HEK293 (cell line): ENCODE measurements around the gene GUSB.
"Not testable (repeated sequence)": the region's sequence is repeated elsewhere in the genome, so short reads cannot be mapped to it uniquely, and the experiment has no call there.

Experiments
- CTCF ChIA-PET: fragments of 350-600 bp; formaldehyde crosslinking; extraction: SDS; loops from one replicate; lab custom pipeline; 2021; ENCODE audit warnings: antibody characterized with exemption; lab: Yijun Ruan, JAX
- POLR2A ChIA-PET: fragments of 300-600 bp; formaldehyde crosslinking; extraction: SDS; loops from one replicate; lab custom pipeline; 2020; ENCODE audit warnings: antibody characterized with exemption, inconsistent platforms; lab: Yijun Ruan, JAX
- H3K27ac ChIP-seq: fragments of 200-500 bp; sonication (Bioruptor generic); 2 replicates; pipeline ENCODE4 v1.5.1; 2014; ENCODE audit warnings: low read depth, low read length, control low read depth, inconsistent platforms; ENCODE audit errors: extremely low read depth
- H3K36me3 ChIP-seq, 2 experiments: fragments of 200-500 bp in 1 of 2; sonication (Bioruptor generic) in 1 of 2; 1 replicate in 1 of 2; 2 replicates in 1 of 2; pipeline ENCODE4 v1.5.1; 2014 to 2017; ENCODE audit warnings: inconsistent platforms in 2 of 2, low read length in 2 of 2; ENCODE audit not compliant: control insufficient read depth in 2 of 2, insufficient read depth in 1 of 2
- H3K4me1 ChIP-seq: fragments of 200-500 bp; sonication (Bioruptor generic); 2 replicates; pipeline ENCODE4 v1.5.1; 2014; ENCODE audit warnings: mild to moderate bottlenecking, low read length, inconsistent platforms; ENCODE audit not compliant: control insufficient read depth, insufficient read depth
- H3K4me3 ChIP-seq: 2 replicates; pipeline ENCODE4 v1.5.1; 2011; ENCODE audit warnings: low read depth, mild to moderate bottlenecking, control low read depth, low read length, moderate library complexity
- H3K9me3 ChIP-seq: fragments of 200-500 bp; sonication (Bioruptor generic); 2 replicates; pipeline ENCODE4 v1.5.1; 2014; ENCODE audit warnings: low read depth, low read length, inconsistent platforms; ENCODE audit not compliant: control insufficient read depth, insufficient read depth
- GLI2 ChIP-seq: fragments of 450-650 bp; formaldehyde crosslinking; IDR thresholded peaks from 2 replicates; pipeline ENCODE4; 2017; ENCODE audit warnings: missing biosample characterization, missing genetic modification characterization, low read depth, borderline replicate concordance
- MEIS1 ChIP-seq: sonication (generic); formaldehyde crosslinking; IDR thresholded peaks from 2 replicates; pipeline ENCODE4 v1.8.1; 2022; ENCODE audit warnings: missing genetic modification reagents, mild to moderate bottlenecking, borderline replicate concordance
- MZF1 ChIP-seq: fragments of 450-650 bp; formaldehyde crosslinking; IDR thresholded peaks from 2 replicates; pipeline ENCODE4 v1.5.1; 2017; ENCODE audit warnings: missing biosample characterization, missing genetic modification characterization, borderline replicate concordance
- RBAK ChIP-seq: fragments of 450-650 bp; formaldehyde crosslinking; IDR thresholded peaks from 2 replicates; pipeline ENCODE4 v1.5.1; 2016; ENCODE audit warnings: missing biosample characterization, missing genetic modification characterization
- SCRT2 ChIP-seq: fragments of 450-650 bp; formaldehyde crosslinking; IDR thresholded peaks from 2 replicates; pipeline ENCODE4 v1.5.1; 2016; ENCODE audit warnings: missing biosample characterization, missing genetic modification characterization
- WT1 ChIP-seq: fragments of 450-650 bp; formaldehyde crosslinking; IDR thresholded peaks from 2 replicates; pipeline ENCODE4 v1.5.1; 2016; ENCODE audit warnings: missing biosample characterization, missing genetic modification characterization
- ZBTB21 ChIP-seq: fragments of 450-650 bp; formaldehyde crosslinking; IDR thresholded peaks from 2 replicates; pipeline ENCODE4 v1.5.1; 2017; ENCODE audit warnings: missing biosample characterization, missing genetic modification characterization
- ZFP3 ChIP-seq: fragments of 450-650 bp; formaldehyde crosslinking; IDR thresholded peaks from 2 replicates; pipeline ENCODE4 v1.5.1; 2016; ENCODE audit warnings: low read depth, missing biosample characterization, missing genetic modification characterization
- ZNF114 ChIP-seq: fragments of 450-650 bp; formaldehyde crosslinking; IDR thresholded peaks from 2 replicates; pipeline ENCODE4 v1.5.0; 2017; ENCODE audit warnings: missing biosample characterization, missing genetic modification characterization
- ZNF16 ChIP-seq: fragments of 450-650 bp; formaldehyde crosslinking; IDR thresholded peaks from 2 replicates; pipeline ENCODE4 v1.5.1; 2016; ENCODE audit warnings: low read depth, missing biosample characterization, missing genetic modification characterization
- ZNF184 ChIP-seq: fragments of 450-650 bp; IDR thresholded peaks from 2 replicates; pipeline ENCODE4 v1.5.1; 2018; ENCODE audit warnings: missing biosample characterization, mild to moderate bottlenecking, missing genetic modification characterization
- ZNF214 ChIP-seq: fragments of 450-650 bp; formaldehyde crosslinking; IDR thresholded peaks from 2 replicates; pipeline ENCODE4 v1.5.1; 2017; ENCODE audit warnings: missing biosample characterization, mild to moderate bottlenecking, missing genetic modification characterization, borderline replicate concordance
- ZNF670 ChIP-seq: fragments of 450-650 bp; formaldehyde crosslinking; IDR thresholded peaks from 2 replicates; pipeline ENCODE4 v1.5.1; 2016; ENCODE audit warnings: missing biosample characterization, missing genetic modification characterization, low read depth
- ZNF785 ChIP-seq: fragments of 450-650 bp; formaldehyde crosslinking; IDR thresholded peaks from 2 replicates; pipeline ENCODE4 v1.5.1; 2016; ENCODE audit warnings: missing biosample characterization, missing genetic modification characterization
- TF ChIP-seq, protein P1 (sequence below): fragments of 450-650 bp; formaldehyde crosslinking; IDR thresholded peaks from 2 replicates; pipeline ENCODE4 v1.5.1; 2017; ENCODE audit warnings: missing biosample characterization, mild to moderate bottlenecking, missing genetic modification characterization, moderate library complexity
- TF ChIP-seq, protein P2 (sequence below): fragments of 450-650 bp; formaldehyde crosslinking; IDR thresholded peaks from 2 replicates; pipeline ENCODE4 v1.5.1; 2016; ENCODE audit warnings: missing biosample characterization, missing genetic modification characterization
- TF ChIP-seq, protein P3 (sequence below): fragments of 450-650 bp; formaldehyde crosslinking; IDR thresholded peaks from 2 replicates; pipeline ENCODE4 v1.5.1; 2016; ENCODE audit warnings: missing biosample characterization, missing genetic modification characterization, borderline replicate concordance
- TF ChIP-seq, protein P4 (sequence below): fragments of 450-650 bp; IDR thresholded peaks from 2 replicates; pipeline ENCODE4 v1.5.1; 2018; ENCODE audit warnings: missing biosample characterization, mild to moderate bottlenecking, missing genetic modification characterization
- TF ChIP-seq, protein P5 (sequence below): fragments of 450-650 bp; formaldehyde crosslinking; IDR thresholded peaks from 2 replicates; pipeline ENCODE4 v1.5.1; 2016; ENCODE audit warnings: missing biosample characterization, missing genetic modification characterization
- TF ChIP-seq, protein P6 (sequence below): sonication (generic); formaldehyde crosslinking; IDR thresholded peaks from 2 replicates; pipeline ENCODE4 v1.8.1; 2022; ENCODE audit warnings: mild to moderate bottlenecking, moderate library complexity, missing genetic modification reagents
- TF ChIP-seq, protein P7 (sequence below): fragments of 450-650 bp; formaldehyde crosslinking; IDR thresholded peaks from 2 replicates; pipeline ENCODE4 v1.5.1; 2016; ENCODE audit warnings: missing biosample characterization, missing genetic modification characterization

GUSB gene

DNA sequence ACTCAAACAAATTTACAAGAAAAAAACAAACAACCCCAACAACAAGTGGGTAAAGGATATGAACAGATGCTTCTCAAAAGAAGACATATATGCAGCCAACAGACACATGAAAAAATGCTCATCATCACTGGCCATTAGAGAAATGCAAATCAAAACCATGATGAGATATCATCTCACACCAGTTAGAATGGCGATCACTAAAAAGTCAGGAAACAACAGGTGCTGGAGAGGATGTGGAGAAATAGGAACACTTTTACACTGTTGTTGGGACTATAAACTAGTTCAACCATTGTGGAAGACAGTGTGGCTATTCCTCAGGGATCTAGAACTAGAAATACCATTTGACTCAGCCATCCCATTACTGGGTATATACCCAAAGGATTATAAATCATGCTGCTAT lies 13.0 kb upstream of the GUSB start:
- not testable (repeated sequence) for H3K4me1 ChIP-seq
- TF ChIP-seq SCRT2 (tag by site-specific recombination), result peak; percentile 61
- TF ChIP-seq ZNF184 (tag by site-specific recombination), result peak; percentile 78; the same call in 1 of the 2 replicates
- TF ChIP-seq, all 188 proteins: peak for 2; not testable (repeated sequence) for 186
- CTCF ChIA-PET, H3K9me3 ChIP-seq, POLR2A ChIA-PET, H3K27ac ChIP-seq, H3K4me3 ChIP-seq, H3K36me3 ChIP-seq: not testable (repeated sequence)

DNA sequence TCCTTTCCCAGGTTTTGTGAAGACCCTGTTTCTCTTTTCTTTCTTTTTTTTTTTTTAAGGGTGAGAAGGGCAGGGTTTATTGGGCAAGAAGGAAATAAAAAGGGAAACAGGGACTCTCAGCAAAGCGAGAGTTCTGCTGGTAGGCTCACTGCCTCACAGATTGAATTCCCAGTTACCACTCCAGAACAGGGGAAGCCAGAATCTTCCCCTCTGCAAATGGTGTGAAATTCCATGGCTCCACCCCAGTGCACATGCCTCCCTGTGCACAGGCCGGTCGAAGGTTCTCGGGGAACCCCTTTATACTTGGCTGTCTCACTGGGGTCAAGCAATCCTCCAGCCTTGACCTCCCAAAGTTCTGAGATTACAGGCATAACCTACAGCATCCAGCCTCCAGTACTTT lies 10.5 kb upstream of the GUSB start:
- Histone ChIP-seq H3K27ac (no peak overlapping the region), H3K4me3 (no peak overlapping the region), H3K9me3 (no peaks in the 10 kb centered on the region), H3K36me3 (no peaks in the 10 kb centered on the region), H3K4me1 (no peaks in the 10 kb centered on the region)
- ChIA-PET POLR2A (no interaction called here), CTCF (interaction anchor here (0.6 kb wide), 2 partner anchors 9 to 352 kb away, joined by 3 to 4 read pairs; no protein-coding TSS in a partner anchor)
- TF ChIP-seq, protein P1, sequence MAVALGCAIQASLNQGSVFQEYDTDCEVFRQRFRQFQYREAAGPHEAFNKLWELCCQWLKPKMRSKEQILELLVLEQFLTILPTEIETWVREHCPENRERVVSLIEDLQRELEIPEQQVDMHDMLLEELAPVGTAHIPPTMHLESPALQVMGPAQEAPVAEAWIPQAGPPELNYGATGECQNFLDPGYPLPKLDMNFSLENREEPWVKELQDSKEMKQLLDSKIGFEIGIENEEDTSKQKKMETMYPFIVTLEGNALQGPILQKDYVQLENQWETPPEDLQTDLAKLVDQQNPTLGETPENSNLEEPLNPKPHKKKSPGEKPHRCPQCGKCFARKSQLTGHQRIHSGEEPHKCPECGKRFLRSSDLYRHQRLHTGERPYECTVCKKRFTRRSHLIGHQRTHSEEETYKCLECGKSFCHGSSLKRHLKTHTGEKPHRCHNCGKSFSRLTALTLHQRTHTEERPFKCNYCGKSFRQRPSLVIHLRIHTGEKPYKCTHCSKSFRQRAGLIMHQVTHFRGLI (tag by site-specific recombination), result no peak
- TF ChIP-seq MEIS1 (CRISPR knock-in tag), result no peak
- TF ChIP-seq, protein P2, sequence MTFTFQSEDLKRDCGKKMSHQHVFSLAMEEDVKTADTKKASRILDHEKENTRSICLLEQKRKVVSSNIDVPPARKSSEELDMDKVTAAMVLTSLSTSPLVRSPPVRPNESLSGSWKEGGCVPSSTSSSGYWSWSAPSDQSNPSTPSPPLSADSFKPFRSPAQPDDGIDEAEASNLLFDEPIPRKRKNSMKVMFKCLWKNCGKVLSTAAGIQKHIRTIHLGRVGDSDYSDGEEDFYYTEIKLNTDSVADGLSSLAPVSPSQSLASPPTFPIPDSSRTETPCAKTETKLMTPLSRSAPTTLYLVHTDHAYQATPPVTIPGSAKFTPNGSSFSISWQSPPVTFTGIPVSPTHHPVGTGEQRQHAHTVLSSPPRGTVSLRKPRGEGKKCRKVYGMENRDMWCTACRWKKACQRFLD (tag by site-specific recombination), result no peak
- TF ChIP-seq ZNF785 (tag by site-specific recombination), result no peak
- no peak for TF ChIP-seq ZNF214 (tag by site-specific recombination)
- no peak for TF ChIP-seq ZNF16 (tag by site-specific recombination)
- TF ChIP-seq RBAK (tag by site-specific recombination), result no peak
- no peak for TF ChIP-seq ZNF670 (tag by site-specific recombination)
- TF ChIP-seq GLI2 (tag by site-specific recombination), result no peak
- TF ChIP-seq, protein P3, sequence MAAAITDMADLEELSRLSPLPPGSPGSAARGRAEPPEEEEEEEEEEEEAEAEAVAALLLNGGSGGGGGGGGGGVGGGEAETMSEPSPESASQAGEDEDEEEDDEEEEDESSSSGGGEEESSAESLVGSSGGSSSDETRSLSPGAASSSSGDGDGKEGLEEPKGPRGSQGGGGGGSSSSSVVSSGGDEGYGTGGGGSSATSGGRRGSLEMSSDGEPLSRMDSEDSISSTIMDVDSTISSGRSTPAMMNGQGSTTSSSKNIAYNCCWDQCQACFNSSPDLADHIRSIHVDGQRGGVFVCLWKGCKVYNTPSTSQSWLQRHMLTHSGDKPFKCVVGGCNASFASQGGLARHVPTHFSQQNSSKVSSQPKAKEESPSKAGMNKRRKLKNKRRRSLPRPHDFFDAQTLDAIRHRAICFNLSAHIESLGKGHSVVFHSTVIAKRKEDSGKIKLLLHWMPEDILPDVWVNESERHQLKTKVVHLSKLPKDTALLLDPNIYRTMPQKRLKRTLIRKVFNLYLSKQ (tag by site-specific recombination), result no peak
- TF ChIP-seq, protein P4, sequence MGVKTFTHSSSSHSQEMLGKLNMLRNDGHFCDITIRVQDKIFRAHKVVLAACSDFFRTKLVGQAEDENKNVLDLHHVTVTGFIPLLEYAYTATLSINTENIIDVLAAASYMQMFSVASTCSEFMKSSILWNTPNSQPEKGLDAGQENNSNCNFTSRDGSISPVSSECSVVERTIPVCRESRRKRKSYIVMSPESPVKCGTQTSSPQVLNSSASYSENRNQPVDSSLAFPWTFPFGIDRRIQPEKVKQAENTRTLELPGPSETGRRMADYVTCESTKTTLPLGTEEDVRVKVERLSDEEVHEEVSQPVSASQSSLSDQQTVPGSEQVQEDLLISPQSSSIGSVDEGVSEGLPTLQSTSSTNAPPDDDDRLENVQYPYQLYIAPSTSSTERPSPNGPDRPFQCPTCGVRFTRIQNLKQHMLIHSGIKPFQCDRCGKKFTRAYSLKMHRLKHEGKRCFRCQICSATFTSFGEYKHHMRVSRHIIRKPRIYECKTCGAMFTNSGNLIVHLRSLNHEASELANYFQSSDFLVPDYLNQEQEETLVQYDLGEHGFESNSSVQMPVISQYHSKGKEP (tag by site-specific recombination), result no peak
- TF ChIP-seq, protein P5, sequence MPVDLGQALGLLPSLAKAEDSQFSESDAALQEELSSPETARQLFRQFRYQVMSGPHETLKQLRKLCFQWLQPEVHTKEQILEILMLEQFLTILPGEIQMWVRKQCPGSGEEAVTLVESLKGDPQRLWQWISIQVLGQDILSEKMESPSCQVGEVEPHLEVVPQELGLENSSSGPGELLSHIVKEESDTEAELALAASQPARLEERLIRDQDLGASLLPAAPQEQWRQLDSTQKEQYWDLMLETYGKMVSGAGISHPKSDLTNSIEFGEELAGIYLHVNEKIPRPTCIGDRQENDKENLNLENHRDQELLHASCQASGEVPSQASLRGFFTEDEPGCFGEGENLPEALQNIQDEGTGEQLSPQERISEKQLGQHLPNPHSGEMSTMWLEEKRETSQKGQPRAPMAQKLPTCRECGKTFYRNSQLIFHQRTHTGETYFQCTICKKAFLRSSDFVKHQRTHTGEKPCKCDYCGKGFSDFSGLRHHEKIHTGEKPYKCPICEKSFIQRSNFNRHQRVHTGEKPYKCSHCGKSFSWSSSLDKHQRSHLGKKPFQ (tag by site-specific recombination), result no peak
- TF ChIP-seq, protein P6, sequence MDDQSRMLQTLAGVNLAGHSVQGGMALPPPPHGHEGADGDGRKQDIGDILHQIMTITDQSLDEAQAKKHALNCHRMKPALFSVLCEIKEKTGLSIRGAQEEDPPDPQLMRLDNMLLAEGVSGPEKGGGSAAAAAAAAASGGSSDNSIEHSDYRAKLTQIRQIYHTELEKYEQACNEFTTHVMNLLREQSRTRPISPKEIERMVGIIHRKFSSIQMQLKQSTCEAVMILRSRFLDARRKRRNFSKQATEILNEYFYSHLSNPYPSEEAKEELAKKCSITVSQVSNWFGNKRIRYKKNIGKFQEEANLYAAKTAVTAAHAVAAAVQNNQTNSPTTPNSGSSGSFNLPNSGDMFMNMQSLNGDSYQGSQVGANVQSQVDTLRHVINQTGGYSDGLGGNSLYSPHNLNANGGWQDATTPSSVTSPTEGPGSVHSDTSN (CRISPR knock-in tag), result no peak
- TF ChIP-seq, protein P7, sequence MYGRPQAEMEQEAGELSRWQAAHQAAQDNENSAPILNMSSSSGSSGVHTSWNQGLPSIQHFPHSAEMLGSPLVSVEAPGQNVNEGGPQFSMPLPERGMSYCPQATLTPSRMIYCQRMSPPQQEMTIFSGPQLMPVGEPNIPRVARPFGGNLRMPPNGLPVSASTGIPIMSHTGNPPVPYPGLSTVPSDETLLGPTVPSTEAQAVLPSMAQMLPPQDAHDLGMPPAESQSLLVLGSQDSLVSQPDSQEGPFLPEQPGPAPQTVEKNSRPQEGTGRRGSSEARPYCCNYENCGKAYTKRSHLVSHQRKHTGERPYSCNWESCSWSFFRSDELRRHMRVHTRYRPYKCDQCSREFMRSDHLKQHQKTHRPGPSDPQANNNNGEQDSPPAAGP, result no peak
- no peak for TF ChIP-seq ZNF114 (tag by site-specific recombination)
- TF ChIP-seq ZFP3 (tag by site-specific recombination), result no peak
- TF ChIP-seq WT1, result no peak
- no peak for TF ChIP-seq ZBTB21
- no peak for TF ChIP-seq MZF1 (tag by site-specific recombination)
